ENCODE data around the gene USP7. TPM values are rescaled to one million over a fixed set of nuclear protein-coding genes. Genes with fewer than 3 reads are reported as not detected.

USP7 gene
- total RNA-seq, 4 donors from 2014 or later = 58.8 to 94.3 (median 82.4) TPM

- Histone ChIP-seq H3K4me1 (peaks cover 0 to 94% (median 33%) of the 10 kb centered on the region in 3 donors), H3K9me3 (no peaks in the 10 kb centered on the region), H3K36me3 (no peaks in the 10 kb centered on the region), H3K27me3 (no peaks in the 10 kb centered on the region), H3K27ac (no peak overlapping the region), H3K4me3 (no peak overlapping the region)
- ATAC-seq = no peak
- TF ChIP-seq EP300 (IDR thresholded peaks at IDR 0.05) (no peak), CTCF (IDR thresholded peaks at IDR 0.05) (no peak), POLR2A (IDR thresholded peaks at IDR 0.05) (no peak), POLR2AphosphoS5 (IDR thresholded peaks at IDR 0.05) (no peak)
- 62 to 80% methylated on average over 6 of the region's 6 CpGs for WGBS, 2 donors (ENCODE audit: low coverage in 1 of 2)
Measured at GRCh38 chr16:8949536-8950418, 13.9 kb downstream of the USP7 start.

- no peak for TF ChIP-seq CTCF (IDR thresholded peaks at IDR 0.05)
- no peak for TF ChIP-seq POLR2A (IDR thresholded peaks at IDR 0.05)
- TF ChIP-seq POLR2AphosphoS5 (IDR thresholded peaks at IDR 0.05) = no peak
- no peak overlapping the region for H3K4me3 ChIP-seq
- WGBS, 2 donors (ENCODE audit: low coverage in 1 of 2) = 70 to 82% methylated on average over 4 to 5 of the region's 5 CpGs
- H3K27me3 ChIP-seq = no peaks in the 10 kb centered on the region
- H3K9me3 ChIP-seq = no peaks in the 10 kb centered on the region
- no peaks in the 10 kb centered on the region for H3K36me3 ChIP-seq
- no peak overlapping the region for H3K27ac ChIP-seq
- no peak for ATAC-seq
- H3K4me1 ChIP-seq = peaks cover 0 to 96% (median 42%) of the 10 kb centered on the region in 3 donors
Measured at GRCh38 chr16:8948831-8949230, 14.9 kb downstream of the USP7 start.

DNA sequence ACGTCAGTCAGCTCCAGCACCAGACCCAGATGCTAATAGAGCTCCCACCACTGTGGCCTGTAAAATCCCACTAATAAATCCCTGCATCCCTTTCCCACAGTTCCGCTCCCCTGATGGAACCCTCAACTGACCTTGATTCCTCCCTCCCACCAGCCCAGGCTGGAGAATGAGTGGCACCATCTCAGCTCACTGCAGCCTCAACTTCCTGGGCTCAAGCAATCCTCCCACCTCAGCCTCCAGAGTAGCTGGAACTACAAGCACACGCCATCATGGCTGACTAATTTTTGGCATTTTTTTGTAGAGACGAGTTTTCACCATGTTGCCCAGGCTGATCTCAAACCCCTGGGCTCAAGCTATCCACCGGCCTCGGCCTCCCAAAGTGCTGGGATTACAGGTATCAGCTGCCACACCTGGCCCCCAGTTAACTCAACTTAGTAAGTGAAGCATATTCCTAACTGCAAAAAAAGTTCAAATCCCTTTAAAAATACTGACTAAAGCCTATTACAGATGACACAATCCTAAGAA, 15.6 kb downstream of the USP7 start:
- Histone ChIP-seq H3K27me3 (no peaks in the 10 kb centered on the region), H3K9me3 (no peaks in the 10 kb centered on the region), H3K4me3 (no peak overlapping the region), H3K36me3 (no peaks in the 10 kb centered on the region), H3K4me1 (peaks cover 0 to 100% (median 46%) of the 10 kb centered on the region in 3 donors), H3K27ac (no peak overlapping the region)
- TF ChIP-seq EP300 (IDR thresholded peaks at IDR 0.05) (no peak), POLR2AphosphoS5 (IDR thresholded peaks at IDR 0.05) (no peak), POLR2A (IDR thresholded peaks at IDR 0.05) (no peak), CTCF (IDR thresholded peaks at IDR 0.05) (no peak)
- 78 to 85% methylated on average over 2 to 6 of the region's 6 CpGs for WGBS, 2 donors (ENCODE audit: low coverage in 1 of 2)
- ATAC-seq = no peak

DNA sequence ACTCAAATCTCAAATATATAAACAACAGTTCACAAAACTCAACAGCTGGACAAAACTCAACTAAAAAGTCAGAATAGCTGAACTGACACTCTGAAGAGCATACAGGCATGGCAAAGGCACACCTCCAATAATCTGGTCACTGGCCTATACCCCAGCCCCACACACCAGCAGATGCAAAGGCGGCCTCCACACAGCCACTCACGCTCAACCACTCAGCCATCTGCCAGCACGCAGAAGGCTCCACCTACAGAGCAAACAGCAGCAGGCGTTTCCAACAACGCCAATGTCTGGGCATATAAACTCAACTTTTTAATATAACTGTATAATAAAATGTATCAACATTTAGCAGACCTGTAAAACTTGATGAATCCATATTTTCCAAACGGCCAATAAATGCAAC, 17.2 kb downstream of the USP7 start:
- ATAC-seq = no peak
- Histone ChIP-seq H3K27me3 (no peaks in the 10 kb centered on the region), H3K4me3 (no peak overlapping the region)

More for the DNA sequence above, 17.2 kb downstream of the USP7 start:
- Histone ChIP-seq H3K4me1 (peaks cover 0 to 100% (median 54%) of the 10 kb centered on the region in 3 donors), H3K9me3 (no peaks in the 10 kb centered on the region), H3K36me3 (no peaks in the 10 kb centered on the region), H3K27ac (no peak overlapping the region)
- no peak for TF ChIP-seq POLR2AphosphoS5 (IDR thresholded peaks at IDR 0.05)
- no peak for TF ChIP-seq EP300 (IDR thresholded peaks at IDR 0.05)
- TF ChIP-seq POLR2A (IDR thresholded peaks at IDR 0.05) = no peak
- no peak for TF ChIP-seq CTCF (IDR thresholded peaks at IDR 0.05)
- WGBS, 2 donors (ENCODE audit: low coverage in 1 of 2) = 50 to 61% methylated on average over 1 to 6 of the region's 6 CpGs

Measured in gastroesophageal sphincter (tissue), 4 donors.